K562 (cell line): ENCODE measurements around the gene NMRAL1. TPM values are rescaled to one million over a fixed set of nuclear protein-coding genes. Genes with fewer than 3 reads are reported as not detected.

Experiments
- ARID4B ChIP-seq: sonication (generic); formaldehyde crosslinking; IDR thresholded peaks from 2 replicates; pipeline ENCODE4 v1.8.0; 2022; ENCODE audit warnings: mild to moderate bottlenecking, missing genetic modification reagents
- CBFA2T2 ChIP-seq: fragments of 450-650 bp; conservative IDR thresholded peaks from 2 replicates; pipeline ENCODE4 v1.6.1; 2017; ENCODE audit warnings: mild to moderate bottlenecking
- CBX2 ChIP-seq: fragments of 200-600 bp; sonication (generic); IDR thresholded peaks from one replicate; pipeline ENCODE4 v1.6.1; 2012; ENCODE audit warnings: mild to moderate bottlenecking, low read length, inconsistent platforms; ENCODE audit not compliant: insufficient read depth, poor library complexity, severe bottlenecking
- CHD4 ChIP-seq: fragments of 200-600 bp; sonication (generic); IDR thresholded peaks from 3 replicates; pipeline ENCODE4 v1.6.1; 2012; ENCODE audit warnings: low read depth, mild to moderate bottlenecking, mixed read lengths, low read length, inconsistent platforms; ENCODE audit not compliant: insufficient read depth, insufficient replicate concordance, poor library complexity, severe bottlenecking
- CREM ChIP-seq: IDR thresholded peaks from 2 replicates; pipeline ENCODE4 v1.6.1; 2014; ENCODE audit warnings: antibody characterized with exemption, low read depth
- ELF2 ChIP-seq: fragments of 250-450 bp; sonication (Bioruptor Pico); IDR thresholded peaks from 2 replicates; pipeline ENCODE4 v1.5.0; 2021; ENCODE audit warnings: mild to moderate bottlenecking
- GABPA ChIP-seq: fragments of 200-800 bp; sonication (Bioruptor generic); conservative IDR thresholded peaks from 2 replicates; pipeline ENCODE4 v1.6.1; 2016; ENCODE audit warnings: low read depth, missing genetic modification characterization, missing compliant biosample characterization
- HSF4 ChIP-seq: fragments of 250-450 bp; sonication (Bioruptor Pico); IDR thresholded peaks from 2 replicates; pipeline ENCODE4 v2.1.2; 2022; ENCODE audit warnings: mild to moderate bottlenecking, moderate library complexity, borderline replicate concordance
- IRF1 ChIP-seq: sonication (generic); formaldehyde crosslinking; IDR thresholded peaks from 2 replicates; pipeline ENCODE4 v1.8.0; 2022; ENCODE audit warnings: missing genetic modification reagents, mild to moderate bottlenecking, borderline replicate concordance
- KDM5B ChIP-seq: fragments of 200-600 bp; sonication (generic); IDR thresholded peaks from 2 replicates; pipeline ENCODE4 v1.6.1; 2012; ENCODE audit warnings: low read depth, mild to moderate bottlenecking, moderate library complexity, low read length, control low read depth, inconsistent platforms; ENCODE audit not compliant: insufficient replicate concordance
- L3MBTL2 ChIP-seq: fragments of 450-650 bp; IDR thresholded peaks from 2 replicates; pipeline ENCODE4 v1.6.1; 2016; ENCODE audit warnings: mild to moderate bottlenecking, moderate library complexity
- MEIS2 ChIP-seq: fragments of 450-650 bp; IDR thresholded peaks from 2 replicates; pipeline ENCODE4 v1.6.1; 2014; ENCODE audit warnings: mild to moderate bottlenecking; ENCODE audit not compliant: partially characterized antibody
- NFRKB ChIP-seq: fragments of 450-650 bp; IDR thresholded peaks from 2 replicates; pipeline ENCODE4 v1.6.1; 2016; ENCODE audit warnings: low read depth
- NR2F6 ChIP-seq: fragments of 450-650 bp; formaldehyde crosslinking; IDR thresholded peaks from 2 replicates; pipeline ENCODE4 v1.4.0; 2020; ENCODE audit warnings: mild to moderate bottlenecking
- PHB ChIP-seq: fragments of 250-450 bp; sonication (Bioruptor Pico); IDR thresholded peaks from 2 replicates; pipeline ENCODE4 v1.5.0; 2021
- PHB2 ChIP-seq: fragments of 450-650 bp; IDR thresholded peaks from 2 replicates; pipeline ENCODE4 v1.6.1; 2017; ENCODE audit warnings: low read depth
- POLR2B ChIP-seq: fragments of 450-650 bp; IDR thresholded peaks from 2 replicates; pipeline ENCODE4 v1.6.1; 2018; ENCODE audit warnings: low read depth; ENCODE audit not compliant: partially characterized antibody
- RBM22 ChIP-seq: fragments of 200-400 bp; formaldehyde crosslinking; IDR thresholded peaks from 2 replicates; pipeline ENCODE4 v1.6.1; 2018; ENCODE audit warnings: low read length, low read depth; ENCODE audit not compliant: poor library complexity, severe bottlenecking
- TBP ChIP-seq: optimal IDR thresholded peaks from 2 replicates; pipeline ENCODE3; 2011; ENCODE audit warnings: low read depth, low read length, improper control_type of control experiment
- ZEB2 ChIP-seq: fragments of 450-650 bp; IDR thresholded peaks from 2 replicates; pipeline ENCODE4 v1.6.1; 2016
- ZNF12 ChIP-seq: sonication (generic); formaldehyde crosslinking; IDR thresholded peaks from 2 replicates; pipeline ENCODE4 v1.4.0; 2020; ENCODE audit warnings: mild to moderate bottlenecking, missing genetic modification reagents
- ZNF165 ChIP-seq: fragments of 250-450 bp; sonication (Bioruptor Pico); IDR thresholded peaks from 2 replicates; pipeline ENCODE4 v1.4.0; 2020; ENCODE audit warnings: borderline replicate concordance
- ZNF384 ChIP-seq: IDR thresholded peaks from 2 replicates; pipeline ENCODE4 v1.6.1; 2012; ENCODE audit warnings: low read depth, low read length, improper control_type of control experiment
- ZNF408 ChIP-seq: fragments of 250-450 bp; sonication (Bioruptor Pico); IDR thresholded peaks from 2 replicates; pipeline ENCODE4 v1.4.0; 2020; ENCODE audit warnings: low read depth, mild to moderate bottlenecking, moderate library complexity
- ZNF445 ChIP-seq: fragments of 250-450 bp; sonication (Bioruptor Pico); IDR thresholded peaks from 2 replicates; pipeline ENCODE4 v1.4.0; 2020; ENCODE audit warnings: low read depth, mild to moderate bottlenecking, moderate library complexity
- ZNF778 ChIP-seq: fragments of 450-650 bp; formaldehyde crosslinking; IDR thresholded peaks from 2 replicates; pipeline ENCODE4 v1.4.0; 2020; ENCODE audit warnings: mild to moderate bottlenecking, moderate library complexity
- polyA plus RNA-seq, 8 experiments: library from polyadenylated mRNA; depleted of rRNA in 4 of 8; stranded (reverse) in 5 of 8; unstranded in 3 of 8; fragments of >200 nt; fragmentation: Nextera tagmentation in 2 of 8; fragmentation: Illumina TruSeq in 1 of 8; extraction: Ambion mirVana in 2 of 8; extraction: Trizol in 1 of 8; gene quantifications; 2 replicates each; pipeline versions ENCODE4 v1.2.1 to v1.2.3, GENCODE V29; 2011 to 2014; ENCODE audit warnings: inconsistent platforms in 1 of 8, missing spikeins in 1 of 8
- total RNA-seq, 7 experiments: library from RNA; depleted of rRNA in 6 of 7; stranded (reverse); fragments of >200 nt in 6 of 7; fragmentation: Illumina TruSeq in 2 of 7; extraction: Trizol in 2 of 7; gene quantifications; 2 replicates each; pipeline versions ENCODE4 v1.2.1 to v1.2.3, GENCODE V29; 2011 to 2021; ENCODE audit warnings: low replicate concordance in 1 of 7

Gene NMRAL1
- total and polyA plus RNA-seq, 9 of the 15 experiments (the other 6 are each of a cell fraction or from before 2014, with no cell fraction given), result 6.3 to 116 (median 63.2) TPM

- peak; percentile 94 for TF ChIP-seq ELF2
- TF ChIP-seq HSF4, result no peak
- TF ChIP-seq NFRKB, result no peak; the same call in 1 of the 2 replicates
- peak; percentile 82 for TF ChIP-seq GABPA (tag)
- TF ChIP-seq ZNF384, result no peak
- peak; percentile 99 for TF ChIP-seq L3MBTL2
- peak; percentile 36; the same call in 1 of the 2 replicates for TF ChIP-seq ARID4B (CRISPR knock-in tag)
- TF ChIP-seq ZNF778 (CRISPR knock-in tag), result no peak
- peak; percentile 50 for TF ChIP-seq CHD4
- no peak for TF ChIP-seq ZNF12
- TF ChIP-seq MEIS2, result no peak
- TF ChIP-seq ZNF445 (CRISPR knock-in tag), result no peak
- TF ChIP-seq CREM, result peak; percentile 84
- TF ChIP-seq ZEB2, result 0 out of 2 replicates have a peak, but pooled peaks have one; percentile 43
- 0 out of 2 replicates have a peak, but pooled peaks have one; percentile 9 for TF ChIP-seq CBFA2T2
- TF ChIP-seq CBX2, result no peak
- TF ChIP-seq POLR2B, result peak; percentile 76
- peak; percentile 71 for TF ChIP-seq KDM5B
- no peak for TF ChIP-seq ZNF165
- peak; percentile 90 for TF ChIP-seq TBP
- no peak for TF ChIP-seq NR2F6 (CRISPR knock-in tag)
- no peak for TF ChIP-seq ZNF408 (CRISPR knock-in tag)
- TF ChIP-seq RBM22, result no peak
- TF ChIP-seq IRF1, result no peak
- no peak for TF ChIP-seq PHB2
- TF ChIP-seq PHB (CRISPR knock-in tag), result no peak
Measured at GRCh38 chr16:4474192-4474961, at the start of gene NMRAL1 (continued).
